H9 (cell line): ENCODE measurements around the gene MITF. TPM values are rescaled to one million over a fixed set of nuclear protein-coding genes. Genes with fewer than 3 reads are reported as not detected.

ENCODE experiments used
- DNase-seq: peaks from one replicate; pipeline ENCODE4 v3.0.0-alpha.2; 2017
- H2AFZ ChIP-seq: one replicate; pipeline ENCODE4 v1.6.1; 2013; ENCODE audit warnings: mild to moderate bottlenecking, low read length, control low read depth, moderate library complexity
- H2AK5ac ChIP-seq: 2 replicates; pipeline ENCODE4 v1.6.1; 2013; ENCODE audit warnings: low read length, control low read depth, mixed read lengths; ENCODE audit not compliant: insufficient read length
- H2BK120ac ChIP-seq: one replicate; pipeline ENCODE4 v1.6.1; 2013; ENCODE audit warnings: low read depth, mild to moderate bottlenecking, low read length, control low read depth, inconsistent platforms; ENCODE audit not compliant: poor library complexity, severe bottlenecking
- H2BK12ac ChIP-seq: 2 replicates; pipeline ENCODE4 v1.6.1; 2013; ENCODE audit warnings: low read length, control low read depth, mixed read lengths, low read depth; ENCODE audit not compliant: insufficient read length
- H2BK15ac ChIP-seq: 2 replicates; pipeline ENCODE4 v1.6.1; 2013; ENCODE audit warnings: low read depth, low read length, control low read depth
- H2BK20ac ChIP-seq: one replicate; pipeline ENCODE4 v1.6.1; 2013; ENCODE audit warnings: low read depth, mild to moderate bottlenecking, low read length, control low read depth, inconsistent platforms; ENCODE audit not compliant: poor library complexity, severe bottlenecking
- H2BK5ac ChIP-seq: 2 replicates; pipeline ENCODE4 v1.6.1; 2013; ENCODE audit warnings: low read length, control low read depth, mixed read lengths; ENCODE audit not compliant: insufficient read length
- H3K14ac ChIP-seq: 2 replicates; pipeline ENCODE4 v1.6.1; 2013; ENCODE audit warnings: low read length, control low read depth; ENCODE audit not compliant: insufficient read depth
- H3K18ac ChIP-seq: 2 replicates; pipeline ENCODE4 v1.6.1; 2013; ENCODE audit warnings: low read depth, mild to moderate bottlenecking, mixed read lengths, low read length, control low read depth; ENCODE audit not compliant: insufficient read length
- H3K23ac ChIP-seq: 2 replicates; pipeline ENCODE4 v1.6.1; 2013; ENCODE audit warnings: low read length, control low read depth, mixed read lengths, low read depth; ENCODE audit not compliant: insufficient read length
- H3K23me2 ChIP-seq: 2 replicates; pipeline ENCODE4 v1.6.1; 2013; ENCODE audit warnings: low read depth, mild to moderate bottlenecking, mixed read lengths, low read length, control low read depth; ENCODE audit not compliant: insufficient read length, poor library complexity, severe bottlenecking
- H3K27ac ChIP-seq: 2 replicates; pipeline ENCODE4 v1.5.1; 2013; ENCODE audit warnings: low read length, control low read depth, mixed read lengths, low read depth; ENCODE audit not compliant: insufficient read length
- H3K27me3 ChIP-seq: 2 replicates; pipeline ENCODE4 v1.6.1; 2013; ENCODE audit warnings: low read length, control low read depth, inconsistent platforms; ENCODE audit not compliant: insufficient read depth
- H3K4ac ChIP-seq: 2 replicates; pipeline ENCODE4 v1.6.1; 2013; ENCODE audit warnings: low read depth, mild to moderate bottlenecking, control low read depth, inconsistent platforms, low read length, moderate library complexity
- H3K4me1 ChIP-seq: 2 replicates; pipeline ENCODE4 v1.6.1; 2013; ENCODE audit warnings: low read length, control low read depth, inconsistent platforms; ENCODE audit not compliant: insufficient read depth
- H3K4me2 ChIP-seq: 2 replicates; pipeline ENCODE4 v1.6.1; 2013; ENCODE audit warnings: low read length, control low read depth, mixed read lengths; ENCODE audit not compliant: insufficient read length, insufficient read depth
- H3K56ac ChIP-seq: 2 replicates; pipeline ENCODE4 v1.6.1; 2013; ENCODE audit warnings: low read depth, mild to moderate bottlenecking, mixed read lengths, low read length, control low read depth; ENCODE audit not compliant: insufficient read length
- H3K79me1 ChIP-seq: 2 replicates; pipeline ENCODE4 v1.6.1; 2013; ENCODE audit warnings: low read depth, mild to moderate bottlenecking, moderate library complexity, low read length, control low read depth, inconsistent platforms; ENCODE audit not compliant: insufficient read depth, poor library complexity, severe bottlenecking
- H3K79me2 ChIP-seq: 2 replicates; pipeline ENCODE4 v1.6.1; 2013; ENCODE audit warnings: low read length, control low read depth, inconsistent platforms; ENCODE audit not compliant: insufficient read depth
- H3K9ac ChIP-seq: 2 replicates; pipeline ENCODE4 v1.6.1; 2013; ENCODE audit warnings: low read length, control low read depth, mixed read lengths; ENCODE audit not compliant: insufficient read length; ENCODE audit errors: extremely low read depth
- H3K9me3 ChIP-seq: one replicate; pipeline ENCODE4 v1.6.1; 2013; ENCODE audit warnings: low read depth, low read length, inconsistent platforms; ENCODE audit not compliant: control insufficient read depth
- H3T11ph ChIP-seq: one replicate; pipeline ENCODE4 v1.6.1; 2013; ENCODE audit warnings: mild to moderate bottlenecking, low read length, control low read depth, inconsistent platforms
- H4K20me1 ChIP-seq: one replicate; pipeline ENCODE4 v1.6.1; 2013; ENCODE audit not compliant: control insufficient read depth, insufficient read length, insufficient read depth
- H4K5ac ChIP-seq: 2 replicates; pipeline ENCODE4 v1.6.1; 2013; ENCODE audit warnings: low read depth, mild to moderate bottlenecking, mixed read lengths, low read length, control low read depth; ENCODE audit not compliant: insufficient read length
- H4K8ac ChIP-seq: replicated peaks from 2 replicates; pipeline ENCODE4 v1.6.1; 2013; ENCODE audit warnings: low read length, control low read depth, mixed read lengths, low read depth; ENCODE audit not compliant: insufficient read length
- H4K91ac ChIP-seq: 2 replicates; pipeline ENCODE4 v1.6.1; 2013; ENCODE audit warnings: low read depth, mild to moderate bottlenecking, moderate library complexity, mixed read lengths, low read length, control low read depth; ENCODE audit not compliant: insufficient read length
- H3K27ac Mint-ChIP-seq, 3 experiments: 2 replicates in 2 of 3; 3 replicates in 1 of 3; pipeline ENCODE4 v1.8.0; 2020 to 2021; ENCODE audit warnings: mixed read lengths in 3 of 3, mild to moderate bottlenecking in 1 of 3, moderate library complexity in 1 of 3
- H3K27me3 Mint-ChIP-seq: 2 replicates; pipeline ENCODE4 v1.8.0; 2021; ENCODE audit warnings: low read depth, mild to moderate bottlenecking, moderate library complexity, mixed read lengths
- H3K36me3 Mint-ChIP-seq, 3 experiments: 2 replicates in 2 of 3; 3 replicates in 1 of 3; pipeline ENCODE4 v1.8.0; 2020 to 2021; ENCODE audit warnings: low read depth in 3 of 3, mixed read lengths in 3 of 3; ENCODE audit not compliant: insufficient read depth in 1 of 3
- H3K4me1 Mint-ChIP-seq, 2 experiments: 2 replicates each; pipeline ENCODE4 v1.8.0; 2020; ENCODE audit warnings: mixed read lengths in 2 of 2
- H3K4me3 Mint-ChIP-seq, 2 experiments: 2 replicates in 1 of 2; 3 replicates in 1 of 2; pipeline ENCODE4 v1.8.0; 2020 to 2021; ENCODE audit warnings: mild to moderate bottlenecking in 2 of 2, mixed read lengths in 2 of 2, moderate library complexity in 1 of 2
- H3K9me3 Mint-ChIP-seq, 2 experiments: 2 replicates in 1 of 2; 3 replicates in 1 of 2; pipeline ENCODE4 v1.8.0; 2020; ENCODE audit warnings: mild to moderate bottlenecking in 2 of 2, mixed read lengths in 2 of 2, moderate library complexity in 1 of 2
- WGBS: extraction: QIAGEN DNeasy Blood & Tissue Kit; methylation state at CpG from one replicate; pipeline ENCODE4 v1.1.7; 2013; ENCODE audit warnings: missing lambda C conversion rate, low lambda C conversion rate, mixed read lengths; ENCODE audit not compliant: insufficient read length; ENCODE audit errors: extremely low coverage; 5-methylcytosine and 5-hydroxymethylcytosine counted together
- total RNA-seq: library from RNA; stranded (reverse); gene quantifications from 2 replicates; pipeline ENCODE4 v1.2.1, GENCODE V29; 2021
- TF ChIP-seq, protein P1 (sequence below): fragments of 200-600 bp; sonication (generic); conservative IDR thresholded peaks from 3 replicates; pipeline ENCODE4 v1.8.0; 2021; ENCODE audit warnings: antibody characterized with exemption, mild to moderate bottlenecking

Gene MITF
- total RNA-seq, 1 experiment from 2014 or later = 0.81 TPM

DNA sequence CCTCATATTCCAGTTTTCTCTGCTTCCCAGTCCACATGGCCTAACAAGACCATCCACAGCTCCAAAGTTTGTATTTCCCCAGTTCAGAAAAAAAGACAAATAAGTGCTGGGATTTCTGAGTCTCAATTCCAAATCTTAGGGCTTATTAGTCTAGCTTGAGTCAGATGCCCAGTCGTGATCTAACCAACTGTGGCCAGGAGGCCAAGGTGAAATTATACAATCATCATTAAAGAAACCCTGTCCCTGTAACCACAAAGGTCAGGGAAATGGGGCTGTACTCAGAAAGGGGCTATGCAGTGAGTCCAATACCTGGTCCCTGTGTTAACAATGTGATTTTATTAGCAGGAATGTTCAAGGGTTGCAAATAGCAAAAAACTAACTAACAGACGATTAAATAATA is 40.5 kb upstream of the MITF start:
- no CpG with 5 or more reads among the region's 2 CpGs for WGBS
- H3K4me1 ChIP-seq = no peaks in the 10 kb centered on the region
- H3K14ac ChIP-seq = no peak overlapping the region
- no peak overlapping the region for H3K9ac ChIP-seq
- no peaks in the 10 kb centered on the region for H3K79me1 ChIP-seq
- no peaks in the 10 kb centered on the region for H3K79me2 ChIP-seq
- Mint-ChIP-seq H3K4me1 (no peaks in the 10 kb centered on the region), H3K4me3 (no peak overlapping the region), H3K27me3 (peaks cover 5% of the 10 kb centered on the region; the same call in 1 of the 2 replicates), H3K27ac (no peak overlapping the region), H3K9me3 (peaks cover 0 to 3% of the 10 kb centered on the region in 2 experiments; a peak in 1 of 5 replicates), H3K36me3 (no peaks in the 10 kb centered on the region; a peak in 1 of 7 replicates)
- no peak overlapping the region for H3T11ph ChIP-seq
- H3K23me2 ChIP-seq = no peaks in the 10 kb centered on the region
- DNase-seq = no peak
- no peak overlapping the region for H2BK120ac ChIP-seq
- no peak overlapping the region for H4K5ac ChIP-seq
- H3K56ac ChIP-seq = no peak overlapping the region
- H3K27ac ChIP-seq = no peak overlapping the region
- no peak overlapping the region for H3K23ac ChIP-seq
- H3K18ac ChIP-seq = no peak overlapping the region
- no peak overlapping the region for H3K4ac ChIP-seq
- no peak overlapping the region for H2AFZ ChIP-seq
- TF ChIP-seq, protein P1, sequence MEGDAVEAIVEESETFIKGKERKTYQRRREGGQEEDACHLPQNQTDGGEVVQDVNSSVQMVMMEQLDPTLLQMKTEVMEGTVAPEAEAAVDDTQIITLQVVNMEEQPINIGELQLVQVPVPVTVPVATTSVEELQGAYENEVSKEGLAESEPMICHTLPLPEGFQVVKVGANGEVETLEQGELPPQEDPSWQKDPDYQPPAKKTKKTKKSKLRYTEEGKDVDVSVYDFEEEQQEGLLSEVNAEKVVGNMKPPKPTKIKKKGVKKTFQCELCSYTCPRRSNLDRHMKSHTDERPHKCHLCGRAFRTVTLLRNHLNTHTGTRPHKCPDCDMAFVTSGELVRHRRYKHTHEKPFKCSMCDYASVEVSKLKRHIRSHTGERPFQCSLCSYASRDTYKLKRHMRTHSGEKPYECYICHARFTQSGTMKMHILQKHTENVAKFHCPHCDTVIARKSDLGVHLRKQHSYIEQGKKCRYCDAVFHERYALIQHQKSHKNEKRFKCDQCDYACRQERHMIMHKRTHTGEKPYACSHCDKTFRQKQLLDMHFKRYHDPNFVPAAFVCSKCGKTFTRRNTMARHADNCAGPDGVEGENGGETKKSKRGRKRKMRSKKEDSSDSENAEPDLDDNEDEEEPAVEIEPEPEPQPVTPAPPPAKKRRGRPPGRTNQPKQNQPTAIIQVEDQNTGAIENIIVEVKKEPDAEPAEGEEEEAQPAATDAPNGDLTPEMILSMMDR = no peak
- no peak overlapping the region for H2BK15ac ChIP-seq
- H3K9me3 ChIP-seq = peaks cover 5% of the 10 kb centered on the region
- no peak overlapping the region for H4K91ac ChIP-seq
- H2BK20ac ChIP-seq = no peak overlapping the region
- H2BK5ac ChIP-seq = no peak overlapping the region
- no peak overlapping the region for H4K8ac ChIP-seq
- no peaks in the 10 kb centered on the region for H4K20me1 ChIP-seq
- H3K4me2 ChIP-seq = no peak overlapping the region
- no peaks in the 10 kb centered on the region for H3K27me3 ChIP-seq
- H2BK12ac ChIP-seq = no peak overlapping the region
- no peak overlapping the region for H2AK5ac ChIP-seq
